Loucy (cell line): Measurements from ENCODE around the gene UPF2.

ENCODE experiments used
- H2AFZ ChIP-seq: fragments of 200-600 bp; sonication (generic); 2 replicates; pipeline ENCODE4 v1.6.0; 2016; ENCODE audit warnings: antibody characterized with exemption, mild to moderate bottlenecking, low read length, moderate library complexity
- H3F3A ChIP-seq: fragments of 200-600 bp; 2 replicates; pipeline ENCODE4 v1.6.0; 2016; ENCODE audit warnings: antibody characterized with exemption, low read depth, mild to moderate bottlenecking
- H3K27me3 ChIP-seq: fragments of 200-600 bp; sonication (generic); 2 replicates; pipeline ENCODE4 v1.6.1; 2014; ENCODE audit warnings: low read length, mild to moderate bottlenecking; ENCODE audit not compliant: insufficient read depth, poor library complexity, severe bottlenecking
- H3K36me3 ChIP-seq: fragments of 200-600 bp; sonication (generic); 2 replicates; pipeline ENCODE4 v1.6.1; 2016; ENCODE audit warnings: low read length; ENCODE audit not compliant: insufficient read depth
- H3K4me1 ChIP-seq: fragments of 200-600 bp; sonication (generic); 2 replicates; pipeline ENCODE4 v1.5.1; 2014; ENCODE audit warnings: low read length, mild to moderate bottlenecking; ENCODE audit not compliant: insufficient read depth, poor library complexity, severe bottlenecking
- H3K4me2 ChIP-seq: fragments of 200-600 bp; sonication (generic); 2 replicates; pipeline ENCODE4 v1.6.0; 2014; ENCODE audit warnings: antibody characterized with exemption, low read length, low read depth, mild to moderate bottlenecking; ENCODE audit not compliant: poor library complexity, severe bottlenecking
- H3K4me3 ChIP-seq: fragments of 200-600 bp; sonication (generic); 2 replicates; pipeline ENCODE4 v1.5.1; 2014; ENCODE audit warnings: low read length, mild to moderate bottlenecking, mixed read lengths; ENCODE audit not compliant: poor library complexity, severe bottlenecking
- H3K79me2 ChIP-seq: fragments of 200-600 bp; sonication (generic); 2 replicates; pipeline ENCODE4 v1.6.1; 2014; ENCODE audit warnings: low read length; ENCODE audit not compliant: insufficient read depth
- H3K9ac ChIP-seq: fragments of 200-600 bp; sonication (generic); 2 replicates; pipeline ENCODE4 v1.6.0; 2014; ENCODE audit warnings: mild to moderate bottlenecking, low read depth, low read length, moderate library complexity; ENCODE audit not compliant: poor library complexity, severe bottlenecking
- H3K9me2 ChIP-seq: fragments of 200-600 bp; sonication (generic); replicated peaks from 2 replicates; pipeline ENCODE4 v1.6.1; 2016; ENCODE audit warnings: low read depth, low read length, mixed read lengths
- H3K9me3 ChIP-seq: fragments of 200-600 bp; sonication (generic); 2 replicates; pipeline ENCODE4 v1.6.1; 2014; ENCODE audit warnings: mild to moderate bottlenecking, antibody characterized with exemption, low read length, low read depth; ENCODE audit not compliant: insufficient read depth
- H4K20me1 ChIP-seq: fragments of 200-600 bp; sonication (generic); 2 replicates; pipeline ENCODE4 v1.6.0; 2014; ENCODE audit warnings: antibody characterized with exemption, low read length, mild to moderate bottlenecking; ENCODE audit not compliant: insufficient read depth, poor library complexity, severe bottlenecking
- EZH2phosphoT487 ChIP-seq: fragments of 200-600 bp; IDR thresholded peaks from 2 replicates; pipeline ENCODE4 v1.6.1; 2018; ENCODE audit warnings: antibody characterized with exemption, mild to moderate bottlenecking, moderate library complexity, borderline replicate concordance
- TF ChIP-seq, protein P1 (sequence below): fragments of 200-600 bp; sonication (generic); conservative IDR thresholded peaks from 2 replicates; pipeline ENCODE4 v1.5.1; 2014; ENCODE audit warnings: mild to moderate bottlenecking, antibody characterized with exemption, low read length

Gene UPF2

GRCh38 chr10:12063483-12063818, 20.8 kb upstream of the UPF2 start:
- H3K4me1 ChIP-seq, result peaks cover 5% of the 10 kb centered on the region
- no peak overlapping the region for H3K4me3 ChIP-seq
- H3K27me3 ChIP-seq, result no peaks in the 10 kb centered on the region
- H3K9me3 ChIP-seq, result no peaks in the 10 kb centered on the region
- H3K9me2 ChIP-seq, result no peaks in the 10 kb centered on the region
- no peaks in the 10 kb centered on the region for H3F3A ChIP-seq
- no peaks in the 10 kb centered on the region for H4K20me1 ChIP-seq
- H2AFZ ChIP-seq, result peak overlapping the region; percentile 25; the same call in 1 of the 2 replicates
- TF ChIP-seq, protein P1, sequence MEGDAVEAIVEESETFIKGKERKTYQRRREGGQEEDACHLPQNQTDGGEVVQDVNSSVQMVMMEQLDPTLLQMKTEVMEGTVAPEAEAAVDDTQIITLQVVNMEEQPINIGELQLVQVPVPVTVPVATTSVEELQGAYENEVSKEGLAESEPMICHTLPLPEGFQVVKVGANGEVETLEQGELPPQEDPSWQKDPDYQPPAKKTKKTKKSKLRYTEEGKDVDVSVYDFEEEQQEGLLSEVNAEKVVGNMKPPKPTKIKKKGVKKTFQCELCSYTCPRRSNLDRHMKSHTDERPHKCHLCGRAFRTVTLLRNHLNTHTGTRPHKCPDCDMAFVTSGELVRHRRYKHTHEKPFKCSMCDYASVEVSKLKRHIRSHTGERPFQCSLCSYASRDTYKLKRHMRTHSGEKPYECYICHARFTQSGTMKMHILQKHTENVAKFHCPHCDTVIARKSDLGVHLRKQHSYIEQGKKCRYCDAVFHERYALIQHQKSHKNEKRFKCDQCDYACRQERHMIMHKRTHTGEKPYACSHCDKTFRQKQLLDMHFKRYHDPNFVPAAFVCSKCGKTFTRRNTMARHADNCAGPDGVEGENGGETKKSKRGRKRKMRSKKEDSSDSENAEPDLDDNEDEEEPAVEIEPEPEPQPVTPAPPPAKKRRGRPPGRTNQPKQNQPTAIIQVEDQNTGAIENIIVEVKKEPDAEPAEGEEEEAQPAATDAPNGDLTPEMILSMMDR, result no peak
- no peak for TF ChIP-seq EZH2phosphoT487
- H3K9ac ChIP-seq, result no peak overlapping the region
- H3K36me3 ChIP-seq, result no peaks in the 10 kb centered on the region
- H3K4me2 ChIP-seq, result no peak overlapping the region
- H3K79me2 ChIP-seq, result no peaks in the 10 kb centered on the region

- Histone ChIP-seq H3K4me1 (no peaks in the 10 kb centered on the region), H3K79me2 (no peaks in the 10 kb centered on the region), H2AFZ (peak overlapping the region; percentile 25), H3K9me3 (no peaks in the 10 kb centered on the region), H4K20me1 (no peaks in the 10 kb centered on the region), H3F3A (no peaks in the 10 kb centered on the region), H3K36me3 (no peaks in the 10 kb centered on the region), H3K27me3 (no peaks in the 10 kb centered on the region), H3K4me2 (no peak overlapping the region), H3K4me3 (no peak overlapping the region), H3K9ac (no peak overlapping the region), H3K9me2 (no peaks in the 10 kb centered on the region)
- TF ChIP-seq, protein P1, result no peak
- no peak for TF ChIP-seq EZH2phosphoT487
These were observed 20.3 kb upstream of the UPF2 start for GRCh38 chr10:12062754-12063482.

- H3F3A ChIP-seq, result no peaks in the 10 kb centered on the region
- no peak overlapping the region for H2AFZ ChIP-seq
- H3K4me3 ChIP-seq, result no peak overlapping the region
- no peak overlapping the region for H3K4me2 ChIP-seq
- no peaks in the 10 kb centered on the region for H3K4me1 ChIP-seq
- no peaks in the 10 kb centered on the region for H3K36me3 ChIP-seq
- no peak for TF ChIP-seq EZH2phosphoT487
- TF ChIP-seq, protein P1, result no peak
- no peaks in the 10 kb centered on the region for H4K20me1 ChIP-seq
- no peaks in the 10 kb centered on the region for H3K27me3 ChIP-seq
- H3K9me2 ChIP-seq, result no peaks in the 10 kb centered on the region
- H3K79me2 ChIP-seq, result no peaks in the 10 kb centered on the region
- H3K9ac ChIP-seq, result no peak overlapping the region
- no peaks in the 10 kb centered on the region for H3K9me3 ChIP-seq
These were observed 18.5 kb upstream of the UPF2 start for GRCh38 chr10:12061124-12061523.
